ENCODE measurements around the gene CACNA2D3. TPM values are rescaled to one million over a fixed set of nuclear protein-coding genes. Genes with fewer than 3 reads are reported as not detected.
"Not testable (repeated sequence)": the region's sequence is repeated elsewhere in the genome, so short reads cannot be mapped to it uniquely, and the experiment has no call there.

The CACNA2D3 gene
- polyA plus RNA-seq, 1 donor, result 1.9 TPM

- DNase-seq (ENCODE audit: low read depth), result no peak
Observed at GRCh38 chr3:54963641-54964040, 841.3 kb downstream of the CACNA2D3 start.

GRCh38 chr3:54964081-54964480 lies 841.7 kb downstream of the CACNA2D3 start:
- DNase-seq (ENCODE audit: low read depth), result no peak

- DNase-seq (ENCODE audit: low read depth), result no peak
Observed at GRCh38 chr3:54965746-54966145, 843.4 kb downstream of the CACNA2D3 start.

GRCh38 chr3:54966979-54967378 lies 844.6 kb downstream of the CACNA2D3 start:
- no peak for DNase-seq (ENCODE audit: low read depth)

- no peak for DNase-seq (ENCODE audit: low read depth)
Observed at GRCh38 chr3:54967731-54968161, 845.4 kb downstream of the CACNA2D3 start.

- DNase-seq (ENCODE audit: low read depth), result no peak
Observed at GRCh38 chr3:54968546-54969172, 846.3 kb downstream of the CACNA2D3 start.

- DNase-seq (ENCODE audit: low read depth), result no peak
Observed at GRCh38 chr3:54969652-54970051, 847.3 kb downstream of the CACNA2D3 start.

GRCh38 chr3:54970895-54971294 lies 848.5 kb downstream of the CACNA2D3 start:
- DNase-seq (ENCODE audit: low read depth), result no peak

GRCh38 chr3:54977439-54977838 lies 855.1 kb downstream of the CACNA2D3 start:
- no peak for DNase-seq (ENCODE audit: low read depth)

GRCh38 chr3:54977946-54978345 lies 855.6 kb downstream of the CACNA2D3 start:
- DNase-seq (ENCODE audit: low read depth), result not testable (repeated sequence)

- no peak for DNase-seq (ENCODE audit: low read depth)
Observed at GRCh38 chr3:54982807-54983206, 860.5 kb downstream of the CACNA2D3 start.

- DNase-seq (ENCODE audit: low read depth), result no peak
Observed at GRCh38 chr3:54983266-54984099, 861.1 kb downstream of the CACNA2D3 start.

- no peak for DNase-seq (ENCODE audit: low read depth)
Observed at GRCh38 chr3:54985856-54986255, 863.5 kb downstream of the CACNA2D3 start.

GRCh38 chr3:54986294-54986693 lies 863.9 kb downstream of the CACNA2D3 start:
- DNase-seq (ENCODE audit: low read depth), result no peak

GRCh38 chr3:54987719-54988118 lies 865.4 kb downstream of the CACNA2D3 start:
- no peak for DNase-seq (ENCODE audit: low read depth)

- DNase-seq (ENCODE audit: low read depth), result no peak
Observed at GRCh38 chr3:54988302-54988837, 866.0 kb downstream of the CACNA2D3 start.

GRCh38 chr3:54988838-54989630 lies 866.7 kb downstream of the CACNA2D3 start:
- peak; percentile 83 for DNase-seq (ENCODE audit: low read depth)

GRCh38 chr3:54994111-54994513 lies 871.8 kb downstream of the CACNA2D3 start:
- DNase-seq (ENCODE audit: low read depth), result no peak

GRCh38 chr3:54999159-54999558 lies 876.8 kb downstream of the CACNA2D3 start:
- DNase-seq (ENCODE audit: low read depth), result no peak

- DNase-seq (ENCODE audit: low read depth), result no peak
Observed at GRCh38 chr3:54999811-55000210, 877.5 kb downstream of the CACNA2D3 start.

- no peak for DNase-seq (ENCODE audit: low read depth)
Observed at GRCh38 chr3:55000546-55000945, 878.2 kb downstream of the CACNA2D3 start.

- no peak for DNase-seq (ENCODE audit: low read depth)
Observed at GRCh38 chr3:55000953-55001352, 878.6 kb downstream of the CACNA2D3 start.

Measured in forelimb muscle (tissue), 1 donor.